Loucy (cell line): Measurements from ENCODE around the gene NKX1-2.

Experiments used
- EZH2phosphoT487 ChIP-seq: fragments of 200-600 bp; IDR thresholded peaks from 2 replicates; pipeline ENCODE4 v1.6.1; 2018; ENCODE audit warnings: antibody characterized with exemption, mild to moderate bottlenecking, moderate library complexity, borderline replicate concordance
- TF ChIP-seq, protein P1 (sequence below): fragments of 200-600 bp; sonication (generic); conservative IDR thresholded peaks from 2 replicates; pipeline ENCODE4 v1.5.1; 2014; ENCODE audit warnings: mild to moderate bottlenecking, antibody characterized with exemption, low read length

DNA sequence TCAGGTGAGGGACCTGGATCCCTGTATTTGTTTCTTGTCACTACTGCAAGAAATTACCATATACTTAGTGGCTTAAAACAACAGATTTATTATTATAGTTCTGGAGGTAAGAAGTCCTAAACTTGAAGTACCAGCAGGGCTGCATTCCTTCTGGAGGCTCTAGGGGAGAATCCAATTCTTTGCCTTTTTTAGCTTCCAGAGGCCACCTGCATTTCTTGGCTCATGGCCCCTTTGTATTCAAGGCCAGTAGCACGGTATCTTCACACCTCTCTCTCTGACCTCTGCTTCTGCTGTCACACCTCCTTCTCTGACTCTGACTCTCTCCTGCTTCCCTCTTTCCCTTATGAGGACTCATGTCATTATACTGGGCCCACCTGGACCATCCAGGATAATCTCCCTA lies 9.6 kb upstream of the NKX1-2 start:
- TF ChIP-seq, protein P1, sequence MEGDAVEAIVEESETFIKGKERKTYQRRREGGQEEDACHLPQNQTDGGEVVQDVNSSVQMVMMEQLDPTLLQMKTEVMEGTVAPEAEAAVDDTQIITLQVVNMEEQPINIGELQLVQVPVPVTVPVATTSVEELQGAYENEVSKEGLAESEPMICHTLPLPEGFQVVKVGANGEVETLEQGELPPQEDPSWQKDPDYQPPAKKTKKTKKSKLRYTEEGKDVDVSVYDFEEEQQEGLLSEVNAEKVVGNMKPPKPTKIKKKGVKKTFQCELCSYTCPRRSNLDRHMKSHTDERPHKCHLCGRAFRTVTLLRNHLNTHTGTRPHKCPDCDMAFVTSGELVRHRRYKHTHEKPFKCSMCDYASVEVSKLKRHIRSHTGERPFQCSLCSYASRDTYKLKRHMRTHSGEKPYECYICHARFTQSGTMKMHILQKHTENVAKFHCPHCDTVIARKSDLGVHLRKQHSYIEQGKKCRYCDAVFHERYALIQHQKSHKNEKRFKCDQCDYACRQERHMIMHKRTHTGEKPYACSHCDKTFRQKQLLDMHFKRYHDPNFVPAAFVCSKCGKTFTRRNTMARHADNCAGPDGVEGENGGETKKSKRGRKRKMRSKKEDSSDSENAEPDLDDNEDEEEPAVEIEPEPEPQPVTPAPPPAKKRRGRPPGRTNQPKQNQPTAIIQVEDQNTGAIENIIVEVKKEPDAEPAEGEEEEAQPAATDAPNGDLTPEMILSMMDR, result no peak
- TF ChIP-seq EZH2phosphoT487, result no peak
